Measurements from ENCODE around the gene NUAK1. TPM values are rescaled to one million over a fixed set of nuclear protein-coding genes. Genes with fewer than 3 reads are reported as not detected.

Gene NUAK1
- total RNA-seq, 1 donor from 2014 or later = 40.7 TPM

GRCh38 chr12:106113042-106113441 lies 25.7 kb downstream of the NUAK1 start:
- DNase-seq (ENCODE audit: low read depth) = peak; percentile 91

GRCh38 chr12:106112145-106112821 lies 26.5 kb downstream of the NUAK1 start:
- no peak for DNase-seq (ENCODE audit: low read depth)

- peak; percentile 20 for DNase-seq (ENCODE audit: low read depth)
Observed at GRCh38 chr12:106110626-106111300, 28.0 kb downstream of the NUAK1 start.

GRCh38 chr12:106109168-106109910 lies 29.4 kb downstream of the NUAK1 start:
- DNase-seq (ENCODE audit: low read depth) = no peak

- peak; percentile 52 for DNase-seq (ENCODE audit: low read depth)
Observed at GRCh38 chr12:106108185-106108835, 30.4 kb downstream of the NUAK1 start.

GRCh38 chr12:106107566-106107965 lies 31.2 kb downstream of the NUAK1 start:
- no peak for DNase-seq (ENCODE audit: low read depth)

- peak; percentile 45 for DNase-seq (ENCODE audit: low read depth)
Observed at GRCh38 chr12:106106892-106107291, 31.9 kb downstream of the NUAK1 start.

- DNase-seq (ENCODE audit: low read depth) = peak; percentile 56
Observed at GRCh38 chr12:106106061-106106566, 32.6 kb downstream of the NUAK1 start.

GRCh38 chr12:106101803-106102202 lies 37.0 kb downstream of the NUAK1 start:
- no peak for DNase-seq (ENCODE audit: low read depth)

GRCh38 chr12:106098691-106099200 lies 40.0 kb downstream of the NUAK1 start:
- DNase-seq (ENCODE audit: low read depth) = no peak

- DNase-seq (ENCODE audit: low read depth) = no peak
Observed at GRCh38 chr12:106097011-106097410, 41.7 kb downstream of the NUAK1 start.

GRCh38 chr12:106096376-106096775 lies 42.4 kb downstream of the NUAK1 start:
- DNase-seq (ENCODE audit: low read depth) = no peak

- no peak for DNase-seq (ENCODE audit: low read depth)
Observed at GRCh38 chr12:106094304-106094703, 44.5 kb downstream of the NUAK1 start.

- DNase-seq (ENCODE audit: low read depth) = no peak
Observed at GRCh38 chr12:106093246-106093645, 45.5 kb downstream of the NUAK1 start.

- DNase-seq (ENCODE audit: low read depth) = no peak
Observed at GRCh38 chr12:106091446-106091820, 47.3 kb downstream of the NUAK1 start.

- DNase-seq (ENCODE audit: low read depth) = peak; percentile 79
Observed at GRCh38 chr12:106090591-106091445, 47.9 kb downstream of the NUAK1 start.

- no peak for DNase-seq (ENCODE audit: low read depth)
Observed at GRCh38 chr12:106089935-106090334, 48.8 kb downstream of the NUAK1 start.

GRCh38 chr12:106088811-106089485 lies 49.8 kb downstream of the NUAK1 start:
- no peak for DNase-seq (ENCODE audit: low read depth)

GRCh38 chr12:106088246-106088808 lies 50.4 kb downstream of the NUAK1 start:
- no peak for DNase-seq (ENCODE audit: low read depth)

Measured in myocyte (in vitro differentiated cells).